GM19452 (cell line): ENCODE data around the gene ECHS1.
"Not testable (repeated sequence)": the region's sequence is repeated elsewhere in the genome, so short reads cannot be mapped to it uniquely, and the experiment has no call there.

Experiments used
- ATAC-seq: cut with Tn5 transposase; IDR thresholded peaks from one replicate; pipeline ENCODE4 v1.9.1; 2021; ENCODE audit not compliant: unreplicated experiment

Gene ECHS1

DNA sequence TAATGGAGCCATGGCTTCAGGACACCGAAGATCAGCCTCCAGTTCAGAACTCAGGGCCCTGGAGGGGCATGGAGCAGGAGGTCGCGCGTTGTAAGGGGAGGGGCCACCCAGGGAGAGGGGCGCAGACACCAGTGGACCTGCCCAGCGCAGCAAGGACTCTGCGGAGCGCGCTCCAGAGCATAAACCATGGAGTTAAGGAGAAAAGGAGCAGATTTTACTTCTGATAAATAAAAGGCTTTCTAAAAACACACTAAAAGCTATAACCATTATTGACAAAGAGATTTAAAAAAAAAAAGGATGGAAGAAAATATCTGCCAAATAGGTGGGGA is 47.0 kb downstream of the ECHS1 start:
- ATAC-seq, result no peak

DNA sequence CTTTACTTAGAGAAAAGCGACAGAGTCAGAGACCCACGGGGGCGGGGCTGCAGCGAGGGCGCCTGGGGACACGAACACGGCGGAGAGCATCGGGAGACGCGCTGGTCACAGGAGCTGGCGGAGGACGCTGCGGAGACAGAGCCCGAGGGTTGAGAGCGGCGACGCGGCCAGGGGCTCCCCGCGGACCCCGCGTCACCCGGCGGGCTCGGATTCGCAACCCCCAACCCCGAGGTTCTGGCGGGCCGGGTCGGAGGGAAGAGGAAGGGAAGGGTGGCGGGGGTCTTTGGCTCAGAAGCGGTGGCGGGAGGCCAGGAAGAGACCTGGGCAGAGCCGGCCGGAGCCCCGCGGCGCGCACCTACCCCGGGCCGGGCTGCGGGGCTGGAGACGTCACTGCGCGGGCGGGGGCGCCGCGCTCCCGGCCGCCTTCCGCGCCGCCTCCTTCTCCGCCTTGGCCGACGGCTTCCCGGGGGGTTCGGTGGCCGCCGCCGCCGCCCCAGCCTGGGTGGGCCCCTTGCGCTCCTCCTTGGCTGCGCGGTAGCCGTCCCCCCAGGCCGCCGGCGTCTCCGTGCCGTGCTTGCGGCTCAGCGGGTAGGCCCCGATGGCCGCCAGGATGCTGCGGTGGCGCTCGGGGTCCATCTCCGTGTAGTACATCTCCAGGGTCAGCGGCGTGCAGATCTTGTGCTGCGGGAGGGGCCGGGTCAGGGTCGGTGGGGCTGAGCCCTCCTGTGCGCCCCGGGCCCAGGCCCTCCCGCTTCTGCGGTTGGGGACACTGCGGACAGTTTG is 47.5 kb downstream of the ECHS1 start:
- no peak for ATAC-seq

DNA sequence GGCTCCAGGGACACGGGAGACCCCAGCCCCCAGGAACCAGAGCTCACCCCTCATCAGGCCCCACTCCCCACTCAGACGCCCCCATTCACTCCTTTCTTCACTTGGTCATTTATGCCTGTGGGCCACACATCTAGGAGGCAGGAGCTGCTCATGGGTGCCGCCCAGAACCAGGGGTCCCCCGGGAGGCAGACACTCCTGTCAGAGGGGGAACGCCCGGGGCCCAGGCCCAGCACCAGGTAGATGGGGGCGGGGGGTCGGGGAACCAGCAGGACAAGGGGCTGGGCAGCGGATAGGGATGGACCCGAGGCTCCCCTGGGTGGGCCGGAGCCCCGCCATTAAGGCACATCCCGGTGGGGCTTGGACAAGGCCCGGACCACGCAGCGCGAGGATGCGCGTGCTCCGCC is 48.3 kb downstream of the ECHS1 start:
- no peak for ATAC-seq

DNA sequence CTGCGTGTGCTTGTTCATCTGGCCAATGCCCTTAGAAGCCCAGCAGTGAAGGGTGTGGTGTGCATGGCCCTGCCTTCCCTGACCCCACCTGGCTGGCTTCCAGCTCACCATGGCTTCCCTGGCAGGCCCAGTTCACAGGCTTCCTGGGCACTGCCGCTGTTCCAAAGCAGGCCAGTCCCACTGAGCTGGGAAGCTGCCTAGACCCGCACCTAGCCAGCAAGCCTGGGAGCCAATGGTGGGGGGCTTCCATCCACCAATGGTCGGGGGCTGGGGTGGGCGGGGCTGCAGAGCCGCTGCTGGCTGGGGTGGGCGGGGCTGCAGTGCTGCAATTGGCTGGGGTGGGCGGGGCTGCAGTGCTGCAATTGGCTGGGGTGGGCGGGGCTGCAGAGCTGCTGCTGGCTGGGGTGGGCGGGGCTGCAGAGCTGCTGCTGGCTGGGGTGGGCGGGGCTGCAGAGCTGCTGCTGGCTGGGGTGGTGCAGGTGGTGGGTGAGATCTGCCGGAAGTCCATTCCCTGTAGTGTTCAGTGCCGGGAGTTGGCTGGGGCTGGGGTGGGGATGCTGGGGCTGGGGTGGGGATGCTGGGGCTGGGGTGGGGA is 48.9 kb downstream of the ECHS1 start:
- no peak for ATAC-seq

DNA sequence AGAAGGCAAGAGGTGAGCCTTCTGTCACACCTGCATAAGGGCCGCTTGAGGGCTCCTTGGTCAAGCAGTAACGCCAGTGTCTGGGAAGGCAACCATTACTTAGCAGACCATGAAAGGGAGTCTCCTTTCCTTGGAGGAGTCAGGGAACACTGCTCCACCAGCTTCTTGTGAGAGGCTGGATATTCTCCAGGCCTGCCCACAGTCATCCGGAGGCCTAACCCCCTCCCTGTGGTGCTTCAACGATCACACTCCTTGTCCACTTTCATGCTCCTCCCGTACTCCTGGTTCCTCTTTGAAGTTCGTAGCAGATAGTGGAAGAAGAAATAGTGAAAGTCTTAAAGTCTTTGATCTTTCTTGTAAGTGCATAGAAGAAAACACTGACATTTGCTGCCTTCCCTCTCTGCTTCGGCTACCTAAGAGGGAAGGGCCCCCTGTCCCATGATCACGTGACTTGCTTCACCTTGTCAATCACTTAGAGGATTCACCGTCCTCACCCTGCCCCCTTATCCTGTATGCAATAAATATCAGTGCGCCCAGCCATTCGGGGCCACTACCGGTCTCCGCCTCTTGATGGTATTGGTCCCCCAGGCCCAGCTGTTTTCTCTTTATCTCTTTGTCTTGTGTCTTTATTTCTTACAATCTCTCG is 51.0 kb downstream of the ECHS1 start:
- not testable (repeated sequence) for ATAC-seq

DNA sequence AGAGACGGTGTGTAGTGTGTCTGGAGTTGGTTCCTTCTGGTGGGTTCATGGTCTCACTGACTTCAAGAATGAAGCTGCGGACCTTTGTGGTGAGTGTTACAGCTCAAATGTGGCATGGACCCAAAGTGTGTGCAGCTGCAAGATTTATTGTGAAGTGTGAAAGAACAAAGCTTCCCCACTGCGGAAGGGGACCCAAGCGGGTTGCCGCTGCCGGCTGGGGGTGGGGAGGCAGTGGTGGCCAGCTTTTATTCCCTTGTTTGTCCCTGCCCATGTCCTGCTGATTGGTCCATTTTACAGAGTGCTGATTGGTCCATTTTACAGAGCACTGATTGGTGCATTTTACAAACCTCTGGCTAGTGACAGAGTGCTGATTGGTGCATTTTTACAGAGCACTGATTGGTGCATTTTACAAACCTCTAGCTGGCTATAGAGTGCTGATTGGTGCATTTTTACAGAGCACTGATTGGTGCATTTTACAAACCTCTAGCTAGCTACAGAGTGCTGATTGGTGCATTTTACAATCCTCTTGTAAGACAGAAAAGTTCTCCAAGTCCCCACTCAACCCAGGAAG is 52.2 kb downstream of the ECHS1 start:
- not testable (repeated sequence) for ATAC-seq

DNA sequence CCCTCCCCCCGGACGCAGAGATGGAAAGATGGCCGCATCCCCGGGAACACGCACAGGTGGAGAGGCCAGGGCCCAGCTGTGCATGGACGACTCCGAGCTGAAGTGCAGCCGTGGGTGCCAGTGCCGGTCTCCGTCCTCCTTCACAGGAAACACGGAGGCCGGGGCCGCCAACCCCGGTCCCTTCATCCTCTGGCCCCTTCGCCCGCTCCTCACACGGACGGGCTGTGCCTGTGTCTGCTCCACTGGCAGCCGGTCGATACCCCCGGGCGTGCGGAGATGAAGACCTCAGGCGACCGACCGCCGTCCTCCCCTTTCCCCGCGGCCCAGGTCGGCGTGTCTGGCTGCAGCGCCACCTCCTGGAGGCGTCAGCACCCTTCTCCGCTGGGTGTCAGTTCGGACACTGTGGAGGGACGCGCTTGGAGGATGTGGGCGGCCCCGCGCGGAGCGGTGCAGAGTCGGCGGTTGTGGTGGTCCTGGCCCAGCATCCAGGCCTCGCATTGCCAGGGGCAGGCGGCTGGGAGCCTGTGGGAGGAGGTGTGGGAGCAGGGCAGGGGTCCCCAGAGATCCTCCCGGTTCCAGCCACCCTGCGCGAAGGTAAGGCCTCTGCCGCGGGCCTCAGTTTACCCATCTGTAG is 54.5 kb downstream of the ECHS1 start:
- ATAC-seq, result peak; percentile 88

DNA sequence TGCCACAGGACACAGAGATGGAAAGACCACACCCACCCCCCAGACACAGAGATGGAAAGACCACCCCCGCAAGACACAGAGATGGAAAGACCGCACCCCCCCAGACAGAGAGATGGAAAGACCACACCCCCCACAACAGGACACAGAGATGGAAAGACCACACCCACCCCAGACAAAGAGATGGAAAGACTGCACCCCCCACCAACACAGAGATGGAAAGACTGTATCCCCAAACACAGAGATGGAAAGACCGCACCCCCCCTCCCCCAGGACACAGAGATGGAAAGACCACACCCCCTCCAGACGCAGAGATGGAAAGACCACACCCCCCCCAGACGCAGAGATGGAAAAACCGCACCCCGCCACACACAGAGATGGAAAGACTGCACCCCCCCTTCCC is 56.4 kb downstream of the ECHS1 start:
- ATAC-seq, result no peak

DNA sequence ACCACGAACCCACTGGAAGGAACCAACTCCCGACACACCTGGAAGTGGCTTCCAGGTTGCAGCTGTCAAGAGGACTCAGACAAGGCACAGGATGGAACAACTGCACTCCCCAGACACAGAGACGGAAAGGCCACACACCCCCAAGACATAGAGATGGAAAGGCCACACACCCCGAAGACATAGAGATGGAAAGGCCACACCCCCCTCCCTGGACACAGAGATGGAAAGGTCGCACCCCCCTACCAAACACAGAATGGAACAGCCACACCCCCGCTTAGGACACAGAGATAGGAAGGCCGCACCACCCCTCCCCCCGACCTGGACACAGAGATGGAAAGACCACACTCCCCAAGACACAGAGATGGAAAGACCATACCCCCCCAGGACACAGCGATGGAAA is 56.9 kb downstream of the ECHS1 start:
- no peak for ATAC-seq

DNA sequence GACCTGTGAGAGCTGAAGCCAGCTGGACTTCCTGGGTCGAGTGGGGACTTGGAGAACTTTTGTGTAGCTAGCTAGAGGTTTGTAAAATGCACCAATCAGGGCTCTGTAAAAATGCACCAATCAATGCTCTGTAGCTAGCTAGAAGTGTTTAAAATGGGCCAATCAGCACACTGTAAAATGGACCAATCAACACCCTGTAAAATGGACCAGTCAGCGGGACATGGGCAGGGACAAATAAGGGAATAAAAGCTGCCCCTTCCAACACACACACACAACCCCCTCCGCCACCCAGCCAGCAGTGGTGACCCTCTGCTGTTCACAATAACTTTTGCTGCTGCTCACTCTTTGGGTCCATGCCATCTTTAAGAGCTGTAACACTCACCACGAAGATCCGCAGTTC is 57.3 kb downstream of the ECHS1 start:
- ATAC-seq, result no peak

DNA sequence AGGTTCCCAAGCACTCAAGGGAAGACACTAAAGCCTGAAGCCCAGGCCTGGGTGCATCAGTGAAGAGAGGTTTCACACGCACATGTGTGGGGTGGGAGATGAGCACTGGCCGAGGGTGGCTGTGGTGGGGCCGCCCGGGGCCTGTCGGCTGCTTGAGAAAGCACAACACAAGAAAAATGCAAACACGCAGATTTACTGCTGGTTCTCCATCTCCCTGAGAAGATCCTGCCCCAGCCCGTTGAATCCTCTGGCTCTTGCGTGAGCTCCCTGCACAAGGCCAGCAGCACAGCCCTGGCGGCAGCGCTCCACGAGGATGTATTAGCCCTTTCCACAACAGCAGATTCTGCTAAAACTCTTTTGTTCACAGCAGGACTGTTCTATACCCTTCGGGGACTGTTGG is 58.2 kb downstream of the ECHS1 start:
- no peak for ATAC-seq

DNA sequence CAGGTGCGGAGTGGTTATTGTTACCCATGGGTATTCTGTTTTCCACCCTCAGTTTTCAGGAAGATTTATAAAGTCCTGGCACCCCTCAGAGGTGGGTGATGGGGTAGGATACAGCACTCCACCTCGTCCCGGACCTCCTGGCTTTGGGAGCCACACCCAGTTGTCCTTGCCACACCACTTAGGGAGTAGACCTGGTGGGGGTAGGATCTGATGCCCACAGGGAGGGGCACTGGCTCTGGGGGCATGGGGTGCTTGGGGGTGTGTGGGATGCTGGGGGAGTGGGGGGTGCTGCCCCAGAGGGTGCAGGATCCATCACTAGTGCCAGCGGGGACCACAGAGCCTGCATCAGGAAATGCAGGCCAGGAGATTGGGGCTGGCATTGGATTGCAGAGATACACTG is 60.0 kb downstream of the ECHS1 start:
- ATAC-seq, result no peak

DNA sequence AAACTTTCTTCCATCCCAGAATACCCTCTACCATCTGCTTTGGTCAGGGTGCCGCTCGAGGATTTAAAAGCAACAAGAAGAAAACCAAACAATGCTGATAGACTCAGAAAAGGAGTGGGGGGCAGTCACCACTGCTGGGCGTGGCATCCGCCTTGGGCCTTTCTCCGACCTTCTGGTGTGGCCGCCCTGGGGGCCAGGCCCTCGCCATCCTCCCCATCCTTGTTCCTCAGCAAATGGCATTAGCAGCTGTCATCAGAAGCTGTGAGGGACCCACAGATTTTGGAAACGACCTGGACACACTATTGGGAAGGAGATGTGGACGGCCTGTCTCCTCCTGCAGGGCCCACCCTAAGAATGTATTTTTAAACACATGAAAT is 60.4 kb downstream of the ECHS1 start:
- ATAC-seq, result no peak
